PFSK-1 (cell line): ENCODE results near the gene KHSRP. TPM values are rescaled to one million over a fixed set of nuclear protein-coding genes. Genes with fewer than 3 reads are reported as not detected.

Source experiments
- FOXP2 ChIP-seq: optimal IDR thresholded peaks from 2 replicates; pipeline ENCODE3; 2011; ENCODE audit warnings: borderline replicate concordance, control low read depth, inconsistent platforms; ENCODE audit not compliant: insufficient read depth; ENCODE audit errors: extremely low read length, extremely low read depth
- POLR2AphosphoS5 ChIP-seq: IDR thresholded peaks from 2 replicates; pipeline ENCODE4 v1.6.1; 2012; ENCODE audit warnings: low read depth, mild to moderate bottlenecking, control low read depth, low read length, moderate library complexity
- SIN3A ChIP-seq: IDR thresholded peaks from 2 replicates; pipeline ENCODE4 v1.6.1; 2012; ENCODE audit warnings: mild to moderate bottlenecking, low read length, moderate library complexity, borderline replicate concordance; ENCODE audit not compliant: insufficient read depth
- TAF1 ChIP-seq: IDR thresholded peaks from 2 replicates; pipeline ENCODE4 v1.6.1; 2012; ENCODE audit warnings: low read length, control low read depth, borderline replicate concordance; ENCODE audit not compliant: insufficient read depth
- polyA plus RNA-seq: library from polyadenylated mRNA; unstranded; fragments of >200 nt; gene quantifications from one replicate; pipeline ENCODE4 v1.2.1, GENCODE V29; 2012; ENCODE audit warnings: low read depth, missing spikeins; ENCODE audit not compliant: insufficient read length
- TF ChIP-seq, protein P1 (sequence below), 2 experiments: IDR thresholded peaks; 2 replicates each; pipeline versions ENCODE4 v1.6.1 to v1.8.0; 2011 to 2012; ENCODE audit warnings: low read depth in 2 of 2, low read length in 2 of 2, control low read depth in 1 of 2, inconsistent platforms in 1 of 2, mild to moderate bottlenecking in 1 of 2, moderate library complexity in 1 of 2; ENCODE audit not compliant: insufficient read depth in 1 of 2

KHSRP gene, protein sequence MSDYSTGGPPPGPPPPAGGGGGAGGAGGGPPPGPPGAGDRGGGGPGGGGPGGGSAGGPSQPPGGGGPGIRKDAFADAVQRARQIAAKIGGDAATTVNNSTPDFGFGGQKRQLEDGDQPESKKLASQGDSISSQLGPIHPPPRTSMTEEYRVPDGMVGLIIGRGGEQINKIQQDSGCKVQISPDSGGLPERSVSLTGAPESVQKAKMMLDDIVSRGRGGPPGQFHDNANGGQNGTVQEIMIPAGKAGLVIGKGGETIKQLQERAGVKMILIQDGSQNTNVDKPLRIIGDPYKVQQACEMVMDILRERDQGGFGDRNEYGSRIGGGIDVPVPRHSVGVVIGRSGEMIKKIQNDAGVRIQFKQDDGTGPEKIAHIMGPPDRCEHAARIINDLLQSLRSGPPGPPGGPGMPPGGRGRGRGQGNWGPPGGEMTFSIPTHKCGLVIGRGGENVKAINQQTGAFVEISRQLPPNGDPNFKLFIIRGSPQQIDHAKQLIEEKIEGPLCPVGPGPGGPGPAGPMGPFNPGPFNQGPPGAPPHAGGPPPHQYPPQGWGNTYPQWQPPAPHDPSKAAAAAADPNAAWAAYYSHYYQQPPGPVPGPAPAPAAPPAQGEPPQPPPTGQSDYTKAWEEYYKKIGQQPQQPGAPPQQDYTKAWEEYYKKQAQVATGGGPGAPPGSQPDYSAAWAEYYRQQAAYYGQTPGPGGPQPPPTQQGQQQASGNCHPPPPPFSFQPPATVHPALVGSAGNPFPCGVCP
- polyA plus RNA-seq: 395 TPM

DNA sequence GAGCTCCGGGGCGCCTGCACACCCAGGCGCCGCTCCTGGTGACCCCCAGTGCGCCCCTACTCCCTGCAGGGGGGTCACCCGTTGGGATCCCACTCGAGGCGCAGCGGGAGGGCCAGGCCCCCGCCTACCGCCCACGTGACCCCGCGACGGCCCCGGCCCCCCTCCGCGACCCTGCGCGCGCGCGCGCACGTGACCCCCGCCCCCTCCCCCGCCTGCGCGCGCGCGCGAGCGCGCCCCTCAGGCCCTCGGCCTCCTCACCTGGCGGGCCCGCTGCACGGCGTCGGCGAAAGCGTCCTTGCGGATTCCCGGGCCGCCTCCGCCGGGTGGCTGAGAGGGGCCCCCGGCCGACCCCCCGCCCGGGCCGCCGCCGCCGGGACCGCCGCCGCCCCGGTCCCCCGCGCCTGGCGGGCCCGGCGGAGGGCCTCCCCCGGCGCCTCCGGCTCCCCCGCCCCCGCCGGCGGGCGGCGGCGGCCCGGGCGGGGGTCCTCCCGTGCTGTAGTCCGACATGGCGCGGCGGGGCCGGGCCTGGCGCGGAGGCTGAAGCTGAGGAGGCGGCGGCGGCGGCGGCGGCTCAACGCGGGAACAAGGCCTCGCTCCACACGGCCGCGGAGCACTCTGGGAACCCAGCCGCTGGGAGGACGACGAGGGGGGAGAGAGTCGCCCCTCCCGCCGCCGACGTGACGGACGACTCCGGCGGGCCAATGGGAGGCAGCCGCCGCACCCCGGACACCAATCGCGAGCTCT lies at the start of gene KHSRP:
Gene KHSRP (minus strand): TSS at position 617 of the 744 bp plus-strand sequence. CDS start 110 bp downstream, at position 507.
- TF ChIP-seq POLR2AphosphoS5 (peak; percentile 65; the same call in 1 of the 2 replicates), TAF1 (no peak)

DNA sequence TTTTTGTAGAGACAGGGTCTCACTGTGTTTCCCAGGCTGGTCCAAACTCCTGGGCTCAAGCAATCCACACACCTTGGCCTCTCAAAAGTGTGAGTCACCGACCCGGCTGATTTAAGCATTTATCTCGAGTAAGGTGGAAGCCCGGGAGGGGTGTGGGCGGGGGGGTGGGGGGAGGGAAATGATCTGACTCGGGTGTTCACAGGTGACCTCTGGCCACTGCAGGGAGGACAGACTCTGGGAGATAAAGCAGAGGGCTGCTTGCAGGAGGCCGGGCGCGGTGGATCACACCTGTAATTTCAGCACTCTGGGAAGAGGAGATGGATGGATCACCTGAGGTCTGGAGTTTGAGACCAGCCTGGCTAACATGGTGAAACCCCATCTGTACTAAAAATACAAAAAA lies 49.0 kb upstream of the KHSRP start:
- TF ChIP-seq, protein P1, sequence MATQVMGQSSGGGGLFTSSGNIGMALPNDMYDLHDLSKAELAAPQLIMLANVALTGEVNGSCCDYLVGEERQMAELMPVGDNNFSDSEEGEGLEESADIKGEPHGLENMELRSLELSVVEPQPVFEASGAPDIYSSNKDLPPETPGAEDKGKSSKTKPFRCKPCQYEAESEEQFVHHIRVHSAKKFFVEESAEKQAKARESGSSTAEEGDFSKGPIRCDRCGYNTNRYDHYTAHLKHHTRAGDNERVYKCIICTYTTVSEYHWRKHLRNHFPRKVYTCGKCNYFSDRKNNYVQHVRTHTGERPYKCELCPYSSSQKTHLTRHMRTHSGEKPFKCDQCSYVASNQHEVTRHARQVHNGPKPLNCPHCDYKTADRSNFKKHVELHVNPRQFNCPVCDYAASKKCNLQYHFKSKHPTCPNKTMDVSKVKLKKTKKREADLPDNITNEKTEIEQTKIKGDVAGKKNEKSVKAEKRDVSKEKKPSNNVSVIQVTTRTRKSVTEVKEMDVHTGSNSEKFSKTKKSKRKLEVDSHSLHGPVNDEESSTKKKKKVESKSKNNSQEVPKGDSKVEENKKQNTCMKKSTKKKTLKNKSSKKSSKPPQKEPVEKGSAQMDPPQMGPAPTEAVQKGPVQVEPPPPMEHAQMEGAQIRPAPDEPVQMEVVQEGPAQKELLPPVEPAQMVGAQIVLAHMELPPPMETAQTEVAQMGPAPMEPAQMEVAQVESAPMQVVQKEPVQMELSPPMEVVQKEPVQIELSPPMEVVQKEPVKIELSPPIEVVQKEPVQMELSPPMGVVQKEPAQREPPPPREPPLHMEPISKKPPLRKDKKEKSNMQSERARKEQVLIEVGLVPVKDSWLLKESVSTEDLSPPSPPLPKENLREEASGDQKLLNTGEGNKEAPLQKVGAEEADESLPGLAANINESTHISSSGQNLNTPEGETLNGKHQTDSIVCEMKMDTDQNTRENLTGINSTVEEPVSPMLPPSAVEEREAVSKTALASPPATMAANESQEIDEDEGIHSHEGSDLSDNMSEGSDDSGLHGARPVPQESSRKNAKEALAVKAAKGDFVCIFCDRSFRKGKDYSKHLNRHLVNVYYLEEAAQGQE (IDR thresholded peaks at IDR 0.05; ENCODE audit: insufficient read depth in 1 of 2, low read depth in 2 of 2, low read length in 2 of 2): no peak
- no peak for TF ChIP-seq SIN3A
- TF ChIP-seq TAF1: no peak
- no peak for TF ChIP-seq FOXP2

DNA sequence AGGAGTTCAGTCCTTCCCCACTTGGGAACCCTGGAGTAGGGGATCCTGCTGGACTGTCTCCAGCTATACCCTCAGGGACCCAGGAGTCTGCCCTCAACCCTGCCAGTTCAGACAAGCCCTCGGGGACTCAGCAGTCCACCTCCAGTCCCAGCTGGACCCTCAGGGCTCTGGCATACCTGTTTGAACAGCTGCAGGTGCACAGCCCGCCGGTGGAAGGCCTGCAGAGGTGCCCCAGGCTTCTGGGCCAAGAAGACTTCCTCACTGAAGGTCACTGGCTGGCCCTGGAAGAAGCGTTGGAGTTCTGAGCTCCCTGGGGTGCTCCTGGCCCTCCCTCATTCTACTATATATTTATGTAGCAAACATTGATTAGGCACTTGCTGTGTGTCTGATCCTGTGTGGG lies 48.1 kb upstream of the KHSRP start:
- TF ChIP-seq, protein P1 (IDR thresholded peaks at IDR 0.05; ENCODE audit: insufficient read depth in 1 of 2, low read depth in 2 of 2, low read length in 2 of 2): no peak
- TF ChIP-seq POLR2AphosphoS5: no peak
- no peak for TF ChIP-seq FOXP2
- TF ChIP-seq SIN3A: no peak
- TF ChIP-seq TAF1: no peak

DNA sequence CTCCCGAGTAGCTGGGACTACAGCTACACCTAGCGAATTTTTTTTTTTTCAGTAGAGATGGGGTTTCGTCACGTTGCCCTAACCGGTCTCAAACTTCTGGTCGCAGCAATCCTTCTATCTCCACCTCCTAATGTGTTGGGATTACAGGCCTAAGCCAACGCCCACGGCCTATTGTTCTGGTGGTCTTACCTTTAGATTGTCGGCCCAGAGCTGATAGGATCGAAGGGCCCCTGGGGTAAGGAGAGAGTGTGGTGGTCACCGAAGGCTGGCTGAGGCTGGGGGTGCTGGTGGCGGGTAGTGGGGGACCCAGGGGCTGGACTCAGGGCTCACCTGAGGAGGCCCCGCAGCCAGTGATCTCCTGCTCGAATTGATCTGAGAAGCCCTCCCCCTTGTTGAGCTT lies 46.5 kb upstream of the KHSRP start:
- TF ChIP-seq FOXP2 (no peak), SIN3A (no peak), TAF1 (no peak), POLR2AphosphoS5 (no peak)
- TF ChIP-seq, protein P1 (IDR thresholded peaks at IDR 0.05; ENCODE audit: insufficient read depth in 1 of 2, low read depth in 2 of 2, low read length in 2 of 2): no peak

DNA sequence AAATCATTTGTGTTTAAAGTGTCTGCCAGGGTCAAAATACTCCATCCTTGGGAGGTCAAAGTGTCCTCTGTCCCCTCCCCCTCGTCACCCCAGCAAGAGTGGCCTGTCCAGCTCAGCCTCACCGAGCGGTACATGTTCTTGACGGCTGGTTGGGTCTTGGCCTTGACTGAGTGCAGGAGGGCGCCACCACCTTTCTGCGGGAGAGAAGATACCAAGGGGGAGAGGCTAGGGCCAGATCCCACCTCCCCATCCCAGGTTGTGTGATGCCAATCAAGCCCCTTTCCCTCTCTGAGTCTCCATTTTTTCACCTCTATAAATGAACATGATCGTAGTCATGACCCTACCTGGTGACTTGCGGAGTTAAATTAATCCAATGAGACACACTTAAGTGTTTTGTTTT lies 45.6 kb upstream of the KHSRP start:
- TF ChIP-seq FOXP2 (no peak), POLR2AphosphoS5 (no peak), TAF1 (no peak), SIN3A (no peak)
- TF ChIP-seq, protein P1 (IDR thresholded peaks at IDR 0.05; ENCODE audit: insufficient read depth in 1 of 2, low read depth in 2 of 2, low read length in 2 of 2): no peak
